Measurements from ENCODE around the gene CTRB1.
"Not testable (repeated sequence)": the region's sequence is repeated elsewhere in the genome, so short reads cannot be mapped to it uniquely, and the experiment has no call there.

The CTRB1 gene

GRCh38 chr16:75208861-75209505 is 9.8 kb upstream of the CTRB1 start:
- Histone ChIP-seq H3K4me1 (ENCODE audit: low read length) (peaks cover 23% of the 10 kb centered on the region), H3K27me3 (ENCODE audit: low read depth, low read length) (peaks cover 10% of the 10 kb centered on the region; the same call in 1 of the 2 replicates), H3K4me2 (ENCODE audit: low read length) (no peak overlapping the region), H3K36me3 (replicated peaks; ENCODE audit: low read depth, low read length) (no peaks in the 10 kb centered on the region), H3K4me3 (ENCODE audit: low read length) (no peak overlapping the region), H3K9ac (ENCODE audit: low read length) (no peak overlapping the region), H3K27ac (ENCODE audit: low read length) (no peak overlapping the region), H4K20me1 (ENCODE audit: insufficient read depth, low read length) (no peaks in the 10 kb centered on the region), H3K9me3 (ENCODE audit: insufficient read depth, low read length) (no peaks in the 10 kb centered on the region), H3K79me2 (ENCODE audit: low read length) (no peaks in the 10 kb centered on the region), H2AFZ (ENCODE audit: low read depth, low read length) (no peak overlapping the region)
- TF ChIP-seq, protein P1, sequence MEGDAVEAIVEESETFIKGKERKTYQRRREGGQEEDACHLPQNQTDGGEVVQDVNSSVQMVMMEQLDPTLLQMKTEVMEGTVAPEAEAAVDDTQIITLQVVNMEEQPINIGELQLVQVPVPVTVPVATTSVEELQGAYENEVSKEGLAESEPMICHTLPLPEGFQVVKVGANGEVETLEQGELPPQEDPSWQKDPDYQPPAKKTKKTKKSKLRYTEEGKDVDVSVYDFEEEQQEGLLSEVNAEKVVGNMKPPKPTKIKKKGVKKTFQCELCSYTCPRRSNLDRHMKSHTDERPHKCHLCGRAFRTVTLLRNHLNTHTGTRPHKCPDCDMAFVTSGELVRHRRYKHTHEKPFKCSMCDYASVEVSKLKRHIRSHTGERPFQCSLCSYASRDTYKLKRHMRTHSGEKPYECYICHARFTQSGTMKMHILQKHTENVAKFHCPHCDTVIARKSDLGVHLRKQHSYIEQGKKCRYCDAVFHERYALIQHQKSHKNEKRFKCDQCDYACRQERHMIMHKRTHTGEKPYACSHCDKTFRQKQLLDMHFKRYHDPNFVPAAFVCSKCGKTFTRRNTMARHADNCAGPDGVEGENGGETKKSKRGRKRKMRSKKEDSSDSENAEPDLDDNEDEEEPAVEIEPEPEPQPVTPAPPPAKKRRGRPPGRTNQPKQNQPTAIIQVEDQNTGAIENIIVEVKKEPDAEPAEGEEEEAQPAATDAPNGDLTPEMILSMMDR (IDR thresholded peaks at IDR 0.05; ENCODE audit: low read depth, low read length), result no peak
- no peak for TF ChIP-seq EZH2phosphoT487 (IDR thresholded peaks at IDR 0.05; ENCODE audit: low read depth)

DNA sequence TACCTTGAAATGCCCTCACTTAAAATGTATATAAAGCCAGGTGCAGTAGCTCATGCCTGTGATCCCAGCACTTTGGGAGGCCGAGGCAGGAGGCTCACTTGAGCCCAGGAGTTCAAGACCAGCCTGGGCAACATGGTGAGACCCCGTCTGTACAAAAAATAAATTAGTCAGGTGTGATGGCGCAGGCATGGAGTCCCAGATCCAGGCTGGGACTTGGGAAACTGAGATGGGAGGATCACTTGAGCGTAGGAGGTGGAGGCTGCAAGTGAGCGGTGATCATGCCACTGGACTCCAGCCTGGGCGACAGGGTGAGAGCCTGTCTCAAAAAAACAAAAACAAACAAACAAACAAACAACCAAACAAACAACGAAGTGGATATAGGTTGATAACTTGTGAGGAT is 9.3 kb upstream of the CTRB1 start:
- H3K36me3 ChIP-seq (replicated peaks; ENCODE audit: low read depth, low read length); H2AFZ ChIP-seq (ENCODE audit: low read depth, low read length); H3K79me2 ChIP-seq (ENCODE audit: low read length); H3K9ac ChIP-seq (ENCODE audit: low read length); H3K4me3 ChIP-seq (ENCODE audit: low read length); H3K4me2 ChIP-seq (ENCODE audit: low read length); H4K20me1 ChIP-seq (ENCODE audit: insufficient read depth, low read length); H3K9me3 ChIP-seq (ENCODE audit: insufficient read depth, low read length); H3K27ac ChIP-seq (ENCODE audit: low read length): not testable (repeated sequence)
- Histone ChIP-seq H3K27me3 (ENCODE audit: low read depth, low read length) (peaks cover 10% of the 10 kb centered on the region; the same call in 1 of the 2 replicates), H3K4me1 (ENCODE audit: low read length) (peaks cover 23% of the 10 kb centered on the region)

DNA sequence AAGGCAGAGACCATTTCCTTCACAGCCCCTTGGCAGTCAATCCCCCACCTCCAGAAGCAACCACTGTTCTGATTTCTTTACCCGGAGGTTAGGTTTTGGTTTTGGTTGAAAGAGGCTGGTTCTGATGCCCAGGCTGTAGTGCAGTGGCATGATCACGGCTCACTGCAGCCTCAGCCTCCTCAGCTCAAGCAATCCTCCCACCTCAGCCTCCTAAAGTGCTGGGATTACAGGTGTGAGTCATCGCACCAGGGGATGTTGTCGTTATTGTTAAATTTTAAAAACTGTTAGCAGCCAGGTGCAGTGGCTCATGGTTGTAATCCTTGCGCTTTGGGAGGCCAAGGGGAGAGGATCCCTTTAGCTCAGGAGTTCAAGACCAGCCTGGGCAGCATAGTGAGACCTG is 8.8 kb upstream of the CTRB1 start:
- no peak for TF ChIP-seq EZH2phosphoT487 (IDR thresholded peaks at IDR 0.05; ENCODE audit: low read depth)
- TF ChIP-seq, protein P1 (IDR thresholded peaks at IDR 0.05; ENCODE audit: low read depth, low read length), result no peak
- no peak overlapping the region for H3K27ac ChIP-seq (ENCODE audit: low read length)

GRCh38 chr16:75211286-75211685 is 7.5 kb upstream of the CTRB1 start:
- H3K4me3 ChIP-seq (ENCODE audit: low read length); H3K9me3 ChIP-seq (ENCODE audit: insufficient read depth, low read length); H3K79me2 ChIP-seq (ENCODE audit: low read length); H3K9ac ChIP-seq (ENCODE audit: low read length); H3K36me3 ChIP-seq (replicated peaks; ENCODE audit: low read depth, low read length); H3K4me2 ChIP-seq (ENCODE audit: low read length); H2AFZ ChIP-seq (ENCODE audit: low read depth, low read length); H3K27ac ChIP-seq (ENCODE audit: low read length); H4K20me1 ChIP-seq (ENCODE audit: insufficient read depth, low read length): not testable (repeated sequence)
- H3K4me1 ChIP-seq (ENCODE audit: low read length), result peaks cover 20% of the 10 kb centered on the region
- peaks cover 10% of the 10 kb centered on the region; the same call in 1 of the 2 replicates for H3K27me3 ChIP-seq (ENCODE audit: low read depth, low read length)

More for the DNA sequence above, 8.8 kb upstream of the CTRB1 start:
- Histone ChIP-seq H3K9ac (ENCODE audit: low read length) (no peak overlapping the region), H3K79me2 (ENCODE audit: low read length) (no peaks in the 10 kb centered on the region), H3K9me3 (ENCODE audit: insufficient read depth, low read length) (no peaks in the 10 kb centered on the region), H3K27me3 (ENCODE audit: low read depth, low read length) (peaks cover 10% of the 10 kb centered on the region; the same call in 1 of the 2 replicates), H3K4me2 (ENCODE audit: low read length) (no peak overlapping the region), H4K20me1 (ENCODE audit: insufficient read depth, low read length) (no peaks in the 10 kb centered on the region), H3K4me1 (ENCODE audit: low read length) (peaks cover 23% of the 10 kb centered on the region), H3K4me3 (ENCODE audit: low read length) (no peak overlapping the region), H2AFZ (ENCODE audit: low read depth, low read length) (no peak overlapping the region), H3K36me3 (replicated peaks; ENCODE audit: low read depth, low read length) (no peaks in the 10 kb centered on the region)

GRCh38 chr16:75216127-75216526 is 2.7 kb upstream of the CTRB1 start:
- H3K79me2 ChIP-seq (ENCODE audit: low read length), result no peaks in the 10 kb centered on the region
- no peak overlapping the region for H3K9ac ChIP-seq (ENCODE audit: low read length)
- H3K4me2 ChIP-seq (ENCODE audit: low read length), result no peak overlapping the region
- peaks cover 7% of the 10 kb centered on the region; the same call in 1 of the 2 replicates for H3K27me3 ChIP-seq (ENCODE audit: low read depth, low read length)
- H3K4me3 ChIP-seq (ENCODE audit: low read length), result no peak overlapping the region
- no peaks in the 10 kb centered on the region for H3K9me3 ChIP-seq (ENCODE audit: insufficient read depth, low read length)
- no peaks in the 10 kb centered on the region for H4K20me1 ChIP-seq (ENCODE audit: insufficient read depth, low read length)
- peaks cover 42% of the 10 kb centered on the region for H3K4me1 ChIP-seq (ENCODE audit: low read length)
- TF ChIP-seq EZH2phosphoT487 (IDR thresholded peaks at IDR 0.05; ENCODE audit: low read depth), result no peak
- TF ChIP-seq, protein P1 (IDR thresholded peaks at IDR 0.05; ENCODE audit: low read depth, low read length), result no peak
- no peak overlapping the region for H2AFZ ChIP-seq (ENCODE audit: low read depth, low read length)
- H3K27ac ChIP-seq (ENCODE audit: low read length), result no peak overlapping the region
- no peaks in the 10 kb centered on the region for H3K36me3 ChIP-seq (replicated peaks; ENCODE audit: low read depth, low read length)
